Heart left ventricle (tissue), 13 donors: Measurements from ENCODE around the gene FBXL19.

Experiments used
- POLR2A ChIP-seq, 2 donors: fragments of 450-650 bp; IDR thresholded peaks; one replicate each; pipeline ENCODE4 v1.6.1; 2017; ENCODE audit warnings: antibody characterized with exemption in 2 of 2, mild to moderate bottlenecking in 2 of 2, moderate library complexity in 2 of 2
- TF ChIP-seq, protein P1 (sequence below), 12 donors: fragments of 200-600 bp; sonication (generic) in 4 of 12; IDR thresholded peaks; one replicate each; pipeline versions ENCODE4 v1.5.0 to v1.8.0; 2018 to 2022; ENCODE audit warnings: antibody characterized with exemption in 12 of 12, mild to moderate bottlenecking in 5 of 12
- donor health status: ischemic (EF 13 %, LVEDD 7.1; RV severe dilation, severe dysfunction).
- donor health status: DM: no; HTN: yes; CAD: no.
- donor health status: DM: no; HTN: no; CAD: no.
- donor health status: ischemic (EF 25% LVEDD 6.9; RV normal size, moderate dysfunction).
- donor health status: ischemic (EF 25% LVEDD 5.7; RV mildly dilated, moderate dysfunction).
- donor health status: ischemic (EF 35%, LVEDD 5.7; RV mildly dilated, moderate dysfunction).
- donor health status: nonischemic (EF 11% LVEDD 7.7; RV severe dilation, severe dysfunction).
- donor health status: DM: yes; HTN: yes; CAD: no.
- donor health status: PGD.
- donor health status: ischemic (EF 29% LVEDD 5.4; RV normal size, mild dysfunction).
- donor health status: nonischemic (EF 23%, LVEDD 6.1; RV moderate dilation, normal function).

DNA sequence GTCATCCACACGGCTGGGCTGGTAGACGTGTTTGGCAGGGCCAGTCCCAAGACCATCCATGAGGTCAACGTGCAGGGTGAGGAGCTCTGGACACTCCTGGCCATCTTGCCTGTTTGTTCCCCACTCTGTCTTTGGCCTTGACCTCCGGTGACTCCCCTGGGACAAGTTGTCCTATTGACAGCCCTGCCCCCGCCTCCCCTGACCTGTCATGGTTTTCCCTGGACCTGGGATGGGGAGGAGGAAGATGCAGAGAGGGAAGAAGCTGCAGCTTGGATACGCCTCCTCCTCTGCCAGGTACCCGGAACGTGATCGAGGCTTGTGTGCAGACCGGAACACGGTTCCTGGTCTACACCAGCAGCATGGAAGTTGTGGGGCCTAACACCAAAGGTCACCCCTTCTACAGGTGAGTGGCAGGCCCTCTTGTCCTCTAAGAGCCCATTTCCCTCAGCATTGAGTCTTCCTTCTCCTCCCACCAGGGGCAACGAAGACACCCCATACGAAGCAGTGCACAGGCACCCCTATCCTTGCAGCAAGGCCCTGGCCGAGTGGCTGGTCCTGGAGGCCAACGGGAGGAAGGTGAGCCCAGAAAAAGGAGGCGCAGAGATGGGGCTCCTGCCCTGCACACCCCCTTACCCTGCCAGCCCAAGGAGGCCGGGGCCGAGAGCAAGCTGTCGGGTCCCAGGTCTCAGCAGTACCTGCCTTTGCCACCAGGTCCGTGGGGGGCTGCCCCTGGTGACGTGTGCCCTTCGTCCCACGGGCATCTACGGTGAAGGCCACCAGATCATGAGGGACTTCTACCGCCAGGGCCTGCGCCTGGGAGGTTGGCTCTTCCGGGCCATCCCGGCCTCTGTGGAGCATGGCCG is 63.0 kb downstream of the FBXL19 start:
- TF ChIP-seq, protein P1, sequence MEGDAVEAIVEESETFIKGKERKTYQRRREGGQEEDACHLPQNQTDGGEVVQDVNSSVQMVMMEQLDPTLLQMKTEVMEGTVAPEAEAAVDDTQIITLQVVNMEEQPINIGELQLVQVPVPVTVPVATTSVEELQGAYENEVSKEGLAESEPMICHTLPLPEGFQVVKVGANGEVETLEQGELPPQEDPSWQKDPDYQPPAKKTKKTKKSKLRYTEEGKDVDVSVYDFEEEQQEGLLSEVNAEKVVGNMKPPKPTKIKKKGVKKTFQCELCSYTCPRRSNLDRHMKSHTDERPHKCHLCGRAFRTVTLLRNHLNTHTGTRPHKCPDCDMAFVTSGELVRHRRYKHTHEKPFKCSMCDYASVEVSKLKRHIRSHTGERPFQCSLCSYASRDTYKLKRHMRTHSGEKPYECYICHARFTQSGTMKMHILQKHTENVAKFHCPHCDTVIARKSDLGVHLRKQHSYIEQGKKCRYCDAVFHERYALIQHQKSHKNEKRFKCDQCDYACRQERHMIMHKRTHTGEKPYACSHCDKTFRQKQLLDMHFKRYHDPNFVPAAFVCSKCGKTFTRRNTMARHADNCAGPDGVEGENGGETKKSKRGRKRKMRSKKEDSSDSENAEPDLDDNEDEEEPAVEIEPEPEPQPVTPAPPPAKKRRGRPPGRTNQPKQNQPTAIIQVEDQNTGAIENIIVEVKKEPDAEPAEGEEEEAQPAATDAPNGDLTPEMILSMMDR (IDR thresholded peaks at IDR 0.05): no peak
- no peak for TF ChIP-seq POLR2A (IDR thresholded peaks at IDR 0.05)
